Naive thymus-derived CD4-positive, alpha-beta T cell (primary cell): ENCODE data around the gene SMIM35. TPM values are rescaled to one million over a fixed set of nuclear protein-coding genes. Genes with fewer than 3 reads are reported as not detected.

Experiments
- ATAC-seq: fragments of 150-1000 bp; cut with Tn5 transposase; 2 replicates; pipeline ENCODE4 v1.10.0; 2021; ENCODE audit warnings: mild to moderate bottlenecking, moderate library complexity
- CTCF ChIA-PET: fragments of 350-600 bp; sonication (Branson Sonifier 250); formaldehyde crosslinking; loops from one replicate; lab custom pipeline; 2021; ENCODE audit warnings: antibody characterized with exemption; lab: Charles Lee
- POLR2A ChIA-PET: fragments of 350-600 bp; sonication (Branson Sonifier 250); formaldehyde crosslinking; loops from one replicate; lab custom pipeline; 2021; ENCODE audit warnings: antibody characterized with exemption, inconsistent platforms; lab: Charles Lee
- DNase-seq, 9 donors: peaks; one replicate each; pipeline versions ENCODE4 v3.0.0 to v3.0.0-alpha.2; 2020 to 2022; ENCODE audit warnings: mixed read lengths in 1 of 9
- H3K27ac ChIP-seq: one replicate; pipeline ENCODE4 v1.7.0; 2013; ENCODE audit warnings: mild to moderate bottlenecking, low read depth, low read length, moderate library complexity
- H3K27me3 ChIP-seq, 2 donors: one replicate each; pipeline ENCODE4 v1.7.0; 2013; ENCODE audit warnings: low read length in 2 of 2, mild to moderate bottlenecking in 2 of 2, moderate library complexity in 2 of 2; ENCODE audit not compliant: control insufficient read depth in 2 of 2, insufficient read depth in 2 of 2
- H3K36me3 ChIP-seq, 3 experiments: 1 replicate in 2 of 3; 2 replicates in 1 of 3; pipeline ENCODE4 v1.7.0; 2013; ENCODE audit warnings: low read length in 3 of 3, mild to moderate bottlenecking in 3 of 3, moderate library complexity in 1 of 3; ENCODE audit not compliant: insufficient read depth in 3 of 3, control insufficient read depth in 2 of 3
- H3K4me1 ChIP-seq, 2 donors: one replicate each; pipeline ENCODE4 v1.7.0; 2013; ENCODE audit warnings: low read length in 2 of 2, mild to moderate bottlenecking in 2 of 2, moderate library complexity in 1 of 2; ENCODE audit not compliant: control insufficient read depth in 2 of 2, insufficient read depth in 2 of 2
- H3K4me3 ChIP-seq: 2 replicates; pipeline ENCODE4 v1.7.0; 2013; ENCODE audit warnings: mild to moderate bottlenecking, low read length
- H3K9me3 ChIP-seq, 3 experiments: 1 replicate in 2 of 3; 2 replicates in 1 of 3; pipeline ENCODE4 v1.7.0; 2013; ENCODE audit warnings: low read length in 3 of 3; ENCODE audit not compliant: control insufficient read depth in 2 of 3
- H3K27ac Mint-ChIP-seq, 9 donors: one replicate each; pipeline ENCODE4 v1.8.0; 2020 to 2022; ENCODE audit warnings: mixed read lengths in 9 of 9, mild to moderate bottlenecking in 8 of 9, moderate library complexity in 5 of 9, inconsistent platforms in 2 of 9
- H3K27me3 Mint-ChIP-seq, 5 donors: one replicate each; pipeline ENCODE4 v1.8.0; 2021 to 2022; ENCODE audit warnings: mixed read lengths in 5 of 5, mild to moderate bottlenecking in 1 of 5
- H3K36me3 Mint-ChIP-seq, 5 donors: one replicate each; pipeline ENCODE4 v1.8.0; 2020 to 2022; ENCODE audit warnings: mixed read lengths in 5 of 5, mild to moderate bottlenecking in 3 of 5, inconsistent platforms in 1 of 5
- H3K4me1 Mint-ChIP-seq, 7 donors: one replicate each; pipeline ENCODE4 v1.8.0; 2020 to 2022; ENCODE audit warnings: mixed read lengths in 7 of 7, mild to moderate bottlenecking in 3 of 7, inconsistent platforms in 1 of 7
- H3K4me3 Mint-ChIP-seq, 10 donors: one replicate each; pipeline ENCODE4 v1.8.0; 2020 to 2022; ENCODE audit warnings: mild to moderate bottlenecking in 10 of 10, mixed read lengths in 10 of 10, moderate library complexity in 6 of 10, inconsistent platforms in 2 of 10
- H3K9me3 Mint-ChIP-seq, 11 donors: one replicate each; pipeline ENCODE4 v1.8.0; 2020 to 2022; ENCODE audit warnings: mixed read lengths in 11 of 11, mild to moderate bottlenecking in 4 of 11, inconsistent platforms in 1 of 11, moderate library complexity in 1 of 11
- intact Hi-C, 2 donors: fragments of 100-400 bp; cut with micrococcal nuclease; formaldehyde crosslinking; loops; one replicate each; pipeline ENCODE4 v1.15.1; 2023
- polyA plus RNA-seq, 2 donors: library from polyadenylated mRNA; unstranded; fragments of 300-500 nt; fragmentation: Illumina TruSeq; gene quantifications; one replicate each; pipeline ENCODE4 v1.2.3, GENCODE V29; 2021
- total RNA-seq, 6 experiments: library from RNA in 5 of 6; stranded (reverse) in 5 of 6; gene quantifications; 1 replicate in 5 of 6; 2 replicates in 1 of 6; pipeline ENCODE4 v1.2.3 and lab custom pipeline; 2021 to 2026

SMIM35 gene
- total and polyA plus RNA-seq, 7 experiments from 2014 or later, result 0.11 to 0.60 (median 0.28) TPM; not detected in 3

DNA sequence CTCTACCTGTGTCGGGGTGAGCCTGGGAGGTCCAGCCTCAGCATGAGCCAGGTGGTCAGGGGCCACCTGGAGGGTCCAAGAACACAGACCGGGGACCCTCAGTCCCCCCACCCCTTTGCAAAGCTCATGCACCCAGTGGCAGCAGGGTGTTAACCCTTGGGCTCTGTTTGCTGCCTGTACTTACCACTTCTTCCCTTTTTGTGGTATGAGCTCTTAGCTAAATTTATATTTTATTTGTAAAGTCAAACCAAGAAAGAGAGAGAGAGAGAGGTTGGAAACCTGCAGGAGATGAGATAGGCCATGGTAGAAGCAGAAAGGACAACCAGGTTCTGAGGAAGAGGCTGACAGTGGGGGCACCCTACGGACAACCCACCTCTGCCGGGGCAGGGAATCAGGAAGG is 70.7 kb downstream of the SMIM35 start:
- H3K4me1 ChIP-seq, result peaks cover 35 to 62% of the 10 kb centered on the region in 2 donors
- intact Hi-C loops, result loop anchor here in 1 of 2 donors (2.0 kb wide), 1 partner anchor 15 kb away; no protein-coding TSS in a partner anchor
- peaks cover 0 to 23% (median 2%) of the 10 kb centered on the region in 3 experiments for H3K9me3 ChIP-seq
- DNase-seq (no peak), ATAC-seq (no peak)
- no peaks in the 10 kb centered on the region for H3K36me3 ChIP-seq
- H3K4me3 Mint-ChIP-seq, result peak overlapping the region in 8 of 10 donors; percentile 58 to 75 (median 65)
- peaks cover 0 to 4% (median 0%) of the 10 kb centered on the region in 5 donors for H3K27me3 Mint-ChIP-seq
- peaks cover 44 to 57% (median 49%) of the 10 kb centered on the region in 7 donors for H3K4me1 Mint-ChIP-seq
- H3K4me3 ChIP-seq, result peak overlapping the region; percentile 17
- peak overlapping the region in 7 of 9 donors; percentile 6 to 88 (median 32) for H3K27ac Mint-ChIP-seq
- no peak overlapping the region for H3K27ac ChIP-seq
- H3K36me3 Mint-ChIP-seq, result peaks cover 3 to 57% (median 10%) of the 10 kb centered on the region in 5 donors
- POLR2A ChIA-PET, result interaction anchor here (0.7 to 3.4 kb wide), 10 partner anchors 9 to 208 kb away, joined by 3 to 37 read pairs (median 4); no protein-coding TSS in a partner anchor
- H3K9me3 Mint-ChIP-seq, result peaks cover 0 to 39% (median 22%) of the 10 kb centered on the region in 11 donors
- no peaks in the 10 kb centered on the region for H3K27me3 ChIP-seq
- CTCF ChIA-PET, result interaction anchor here (0.6 to 1.5 kb wide), 5 partner anchors 13 to 69 kb away, joined by 3 to 5 read pairs (median 4); no protein-coding TSS in a partner anchor

- CTCF ChIA-PET, result interaction anchor here (0.6 to 1.5 kb wide), 6 partner anchors 12 to 200 kb away, joined by 3 to 5 read pairs (median 4); no protein-coding TSS in a partner anchor
- Histone ChIP-seq H3K27me3 (no peaks in the 10 kb centered on the region), H3K9me3 (peaks cover 0 to 16% (median 2%) of the 10 kb centered on the region in 3 experiments), H3K36me3 (no peaks in the 10 kb centered on the region), H3K4me1 (peaks cover 39 to 68% of the 10 kb centered on the region in 2 donors), H3K4me3 (peak overlapping the region; percentile 9), H3K27ac (no peak overlapping the region)
- intact Hi-C loops, result no loop called here
- H3K36me3 Mint-ChIP-seq, result peaks cover 3 to 54% (median 10%) of the 10 kb centered on the region in 5 donors
- peaks cover 0 to 4% (median 0%) of the 10 kb centered on the region in 5 donors for H3K27me3 Mint-ChIP-seq
- peaks cover 47 to 61% (median 55%) of the 10 kb centered on the region in 7 donors for H3K4me1 Mint-ChIP-seq
- H3K27ac Mint-ChIP-seq, result peak overlapping the region in 8 of 9 donors; percentile 6 to 84 (median 40)
- peak overlapping the region; percentile 29 to 74 (median 62) for H3K4me3 Mint-ChIP-seq
- DNase-seq, result no peak
- ATAC-seq, result no peak
- POLR2A ChIA-PET, result interaction anchor here (0.7 to 3.4 kb wide), 10 partner anchors 8 to 65 kb away, joined by 3 to 37 read pairs (median 5); partner anchors contain the start of gene IL10RA
- peaks cover 0 to 35% (median 21%) of the 10 kb centered on the region in 11 donors for H3K9me3 Mint-ChIP-seq
These were observed 71.3 kb downstream of the SMIM35 start for GRCh38 chr11:118015385-118015841.

- Histone ChIP-seq H3K36me3 (no peaks in the 10 kb centered on the region), H3K9me3 (peaks cover 0 to 15% (median 2%) of the 10 kb centered on the region in 3 experiments), H3K27ac (no peak overlapping the region), H3K4me3 (no peak overlapping the region), H3K27me3 (no peaks in the 10 kb centered on the region), H3K4me1 (peaks cover 50 to 82% of the 10 kb centered on the region in 2 donors)
- peak overlapping the region in 5 of 10 donors; percentile 1 to 65 (median 18) for H3K4me3 Mint-ChIP-seq
- DNase-seq, result no peak
- POLR2A ChIA-PET, result interaction anchor here (1.8 to 3.4 kb wide), 2 partner anchors 13 to 17 kb away, joined by 5 to 37 read pairs; no protein-coding TSS in a partner anchor
- no peak for ATAC-seq
- peak overlapping the region in 6 of 9 donors; percentile 0 to 84 (median 14) for H3K27ac Mint-ChIP-seq
- CTCF ChIA-PET, result interaction anchor here (1.6 kb wide), 1 partner anchor 39 kb away, joined by 4 read pairs; no protein-coding TSS in a partner anchor
- peaks cover under 1 to 44% (median 10%) of the 10 kb centered on the region in 5 donors for H3K36me3 Mint-ChIP-seq
- peaks cover 0 to 25% (median 18%) of the 10 kb centered on the region in 11 donors for H3K9me3 Mint-ChIP-seq
- H3K4me1 Mint-ChIP-seq, result peaks cover 60 to 74% (median 68%) of the 10 kb centered on the region in 7 donors
- intact Hi-C loops, result no loop called here
- peaks cover 0 to 4% (median 0%) of the 10 kb centered on the region in 5 donors for H3K27me3 Mint-ChIP-seq
These were observed 72.7 kb downstream of the SMIM35 start for GRCh38 chr11:118014022-118014421.

GRCh38 chr11:118012083-118012669 is 74.6 kb downstream of the SMIM35 start:
- peaks cover 0 to 33% (median under 1%) of the 10 kb centered on the region in 5 donors for H3K36me3 Mint-ChIP-seq
- H3K4me1 Mint-ChIP-seq, result peaks cover 79 to 93% (median 86%) of the 10 kb centered on the region in 7 donors
- no peaks in the 10 kb centered on the region for H3K27me3 Mint-ChIP-seq
- ChIA-PET POLR2A (interaction anchor here (2.9 kb wide), 1 partner anchor 10 kb away, joined by 21 read pairs; no protein-coding TSS in a partner anchor), CTCF (no interaction called here)
- Histone ChIP-seq H3K4me3 (no peak overlapping the region), H3K36me3 (no peaks in the 10 kb centered on the region), H3K9me3 (peaks cover 0 to 5% (median 1%) of the 10 kb centered on the region in 3 experiments), H3K4me1 (peaks cover 68 to 98% of the 10 kb centered on the region in 2 donors), H3K27me3 (no peaks in the 10 kb centered on the region), H3K27ac (no peak overlapping the region)
- DNase-seq (no peak), ATAC-seq (peak; percentile 68)
- peak overlapping the region; percentile 10 to 90 (median 50) for H3K27ac Mint-ChIP-seq
- peak overlapping the region in 2 of 10 donors; percentile 5 to 10 for H3K4me3 Mint-ChIP-seq
- intact Hi-C loops, result loop anchor here in 1 of 2 donors (1.0 kb wide), 1 partner anchor 10 kb away; no protein-coding TSS in a partner anchor
- H3K9me3 Mint-ChIP-seq, result peaks cover 0 to 14% (median 5%) of the 10 kb centered on the region in 11 donors

DNA sequence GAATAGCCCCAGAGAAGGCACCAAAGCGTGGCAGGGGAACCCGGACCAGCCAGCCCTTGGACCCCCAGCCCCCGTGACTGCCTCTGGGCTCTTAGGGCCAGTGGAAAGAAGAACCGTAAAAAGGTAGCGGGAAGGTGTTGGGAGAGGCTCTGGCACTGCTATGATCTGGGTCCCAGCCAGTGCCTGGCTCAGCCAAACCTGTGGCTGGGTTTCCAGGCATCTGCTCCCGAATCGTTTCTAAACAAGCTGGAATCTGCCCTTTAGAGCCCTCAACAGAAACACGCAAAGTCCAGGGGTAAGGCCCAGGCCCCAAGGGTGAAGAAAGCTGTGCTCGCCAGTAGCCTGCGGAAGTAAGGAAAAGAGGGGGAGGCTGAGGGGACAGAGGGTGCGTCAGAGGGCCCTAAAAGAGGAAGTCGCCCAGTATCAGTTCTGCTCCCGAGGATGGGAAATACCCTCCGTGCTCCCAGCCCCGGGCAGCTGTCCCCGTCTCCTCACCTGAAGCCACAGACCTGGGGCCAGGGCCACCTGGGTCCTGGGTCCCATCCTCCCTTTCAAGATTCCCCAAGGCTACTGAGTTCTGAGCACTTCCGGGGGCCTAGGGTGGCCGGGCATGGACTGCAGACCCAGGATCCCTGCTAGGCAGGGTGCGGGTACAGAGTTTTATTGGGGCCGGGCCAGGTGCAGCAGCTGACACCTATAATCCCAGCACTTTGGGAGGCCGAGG is 75.9 kb downstream of the SMIM35 start:
- Mint-ChIP-seq H3K4me1 (peaks cover 82 to 93% (median 85%) of the 10 kb centered on the region in 7 donors), H3K4me3 (peak overlapping the region in 1 of 10 donors; percentile 56), H3K27ac (peak overlapping the region in 4 of 9 donors; percentile 9 to 92 (median 52)), H3K36me3 (peaks cover 0 to 32% (median 0%) of the 10 kb centered on the region in 5 donors), H3K9me3 (peaks cover 0 to 10% (median 0%) of the 10 kb centered on the region in 11 donors), H3K27me3 (no peaks in the 10 kb centered on the region)
- Histone ChIP-seq H3K27me3 (no peaks in the 10 kb centered on the region), H3K27ac (no peak overlapping the region), H3K36me3 (no peaks in the 10 kb centered on the region), H3K4me3 (no peak overlapping the region), H3K9me3 (no peaks in the 10 kb centered on the region), H3K4me1 (peaks cover 72 to 98% of the 10 kb centered on the region in 2 donors)
- POLR2A ChIA-PET, result interaction anchor here (1.4 to 2.9 kb wide), 2 partner anchors 9 to 10 kb away, joined by 6 to 21 read pairs; no protein-coding TSS in a partner anchor
- CTCF ChIA-PET, result interaction anchor here (1.1 kb wide), 1 partner anchor 43 kb away, joined by 3 read pairs; no protein-coding TSS in a partner anchor
- DNase-seq (no peak), ATAC-seq (peak; percentile 76)
- intact Hi-C loops, result no loop called here
